ENCODE data around the gene MAN1A1. TPM values are rescaled to one million over a fixed set of nuclear protein-coding genes. Genes with fewer than 3 reads are reported as not detected.
A peak's percentile ranks its signal among the peaks of the same experiment; 100 is the strongest.

MAN1A1 gene
- total RNA-seq, 1 experiment from 2014 or later, result 6.8 TPM

DNA sequence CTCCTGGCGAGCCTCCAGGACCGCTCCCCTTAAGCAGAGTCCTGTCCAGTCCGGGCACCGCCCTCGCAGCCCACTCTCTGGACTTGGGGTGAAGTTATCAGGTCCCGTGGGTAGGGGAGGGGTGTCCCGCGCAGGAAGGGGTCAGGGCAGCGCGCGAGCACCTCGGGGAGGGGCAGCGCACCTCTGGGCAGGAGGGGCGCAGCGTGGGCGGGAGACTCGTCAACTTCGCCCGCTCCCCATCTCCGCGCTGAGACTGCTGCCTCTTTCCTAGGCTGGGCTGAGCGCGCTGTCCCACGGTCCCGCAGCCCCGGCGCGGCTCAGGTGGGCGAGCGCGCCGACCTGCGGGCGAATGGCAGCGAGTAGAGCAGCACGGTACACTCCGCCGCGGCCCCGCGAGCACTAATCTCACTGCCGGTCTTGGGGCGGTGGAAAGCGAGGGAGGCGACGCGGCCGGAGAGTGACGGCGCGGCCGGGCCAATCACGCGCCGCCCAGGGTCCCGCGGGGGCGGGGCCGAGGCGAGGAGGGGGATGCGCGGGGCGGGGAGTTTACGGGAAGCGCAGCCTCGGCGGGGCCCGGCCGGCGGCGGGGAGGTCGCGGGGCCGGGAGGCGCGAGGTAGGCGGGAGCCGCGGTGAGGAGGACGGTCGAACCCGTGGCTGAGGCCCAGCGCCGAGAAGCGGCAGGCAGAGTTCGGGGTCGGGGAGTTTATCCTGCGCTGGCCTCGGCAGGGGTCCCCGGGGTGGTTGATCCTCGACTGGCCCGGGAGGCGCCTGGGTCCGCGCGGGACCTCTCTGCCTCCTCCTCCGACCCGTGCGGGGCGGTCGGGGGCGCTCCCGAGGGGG is at the start of gene MAN1A1 (continued):
- TF ChIP-seq ZNF138 (CRISPR knock-in tag; conservative IDR thresholded peaks at IDR 0.05) (no peak), ETV6 (CRISPR knock-in tag; IDR thresholded peaks at IDR 0.05) (peak; percentile 15; the same call in 1 of the 2 replicates), NFYB (CRISPR knock-in tag; conservative IDR thresholded peaks at IDR 0.05; ENCODE audit: low read depth) (peak; percentile 77), ZNF232 (CRISPR knock-in tag; IDR thresholded peaks at IDR 0.05) (0 out of 2 replicates have a peak, but pooled peaks have one; percentile 6)
- TF ChIP-seq, protein P1, sequence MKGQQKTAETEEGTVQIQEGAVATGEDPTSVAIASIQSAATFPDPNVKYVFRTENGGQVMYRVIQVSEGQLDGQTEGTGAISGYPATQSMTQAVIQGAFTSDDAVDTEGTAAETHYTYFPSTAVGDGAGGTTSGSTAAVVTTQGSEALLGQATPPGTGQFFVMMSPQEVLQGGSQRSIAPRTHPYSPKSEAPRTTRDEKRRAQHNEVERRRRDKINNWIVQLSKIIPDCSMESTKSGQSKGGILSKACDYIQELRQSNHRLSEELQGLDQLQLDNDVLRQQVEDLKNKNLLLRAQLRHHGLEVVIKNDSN (CRISPR knock-in tag; IDR thresholded peaks at IDR 0.05), result 0 out of 2 replicates have a peak, but pooled peaks have one; percentile 8

DNA sequence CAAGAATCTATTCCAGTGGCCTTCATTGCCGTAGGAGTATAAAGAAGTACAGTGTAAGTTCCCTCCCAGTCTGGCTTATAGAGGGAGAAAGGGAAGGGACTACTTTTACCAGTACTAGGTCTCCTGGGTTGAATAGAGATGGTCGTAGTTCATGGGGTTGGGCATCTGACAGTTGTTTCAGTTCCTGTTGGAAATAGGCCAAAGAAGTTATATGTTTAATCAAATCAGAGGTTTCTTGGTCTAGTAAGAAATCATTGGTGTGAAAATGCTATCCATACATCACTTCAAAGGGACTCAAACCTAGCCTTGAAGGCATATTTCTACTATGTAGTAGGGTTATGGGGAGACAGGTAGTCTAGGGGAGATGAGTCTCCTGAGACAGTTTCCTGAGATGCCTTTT is 45.6 kb upstream of the MAN1A1 start:
- no peak overlapping the region for H3K4me3 Mint-ChIP-seq
- no peak for DNase-seq (ENCODE audit: low spot score)
- H3K27me3 Mint-ChIP-seq (ENCODE audit: low read depth), result peaks cover 4% of the 10 kb centered on the region
- H3K27ac Mint-ChIP-seq, result no peak overlapping the region
- H3K9me3 Mint-ChIP-seq, result peaks cover 23% of the 10 kb centered on the region
- ChIA-PET POLR2A (no interaction called here), CTCF (no interaction called here)
- ATAC-seq, result no peak
- peaks cover 2% of the 10 kb centered on the region; the same call in 1 of the 2 replicates for H3K4me1 Mint-ChIP-seq
- TF ChIP-seq, protein P2, sequence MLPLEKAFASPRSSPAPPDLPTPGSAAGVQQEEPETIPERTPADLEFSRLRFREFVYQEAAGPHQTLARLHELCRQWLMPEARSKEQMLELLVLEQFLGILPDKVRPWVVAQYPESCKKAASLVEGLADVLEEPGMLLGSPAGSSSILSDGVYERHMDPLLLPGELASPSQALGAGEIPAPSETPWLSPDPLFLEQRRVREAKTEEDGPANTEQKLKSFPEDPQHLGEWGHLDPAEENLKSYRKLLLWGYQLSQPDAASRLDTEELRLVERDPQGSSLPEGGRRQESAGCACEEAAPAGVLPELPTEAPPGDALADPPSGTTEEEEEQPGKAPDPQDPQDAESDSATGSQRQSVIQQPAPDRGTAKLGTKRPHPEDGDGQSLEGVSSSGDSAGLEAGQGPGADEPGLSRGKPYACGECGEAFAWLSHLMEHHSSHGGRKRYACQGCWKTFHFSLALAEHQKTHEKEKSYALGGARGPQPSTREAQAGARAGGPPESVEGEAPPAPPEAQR (CRISPR knock-in tag; IDR thresholded peaks at IDR 0.05), result no peak
- TF ChIP-seq, protein P3, sequence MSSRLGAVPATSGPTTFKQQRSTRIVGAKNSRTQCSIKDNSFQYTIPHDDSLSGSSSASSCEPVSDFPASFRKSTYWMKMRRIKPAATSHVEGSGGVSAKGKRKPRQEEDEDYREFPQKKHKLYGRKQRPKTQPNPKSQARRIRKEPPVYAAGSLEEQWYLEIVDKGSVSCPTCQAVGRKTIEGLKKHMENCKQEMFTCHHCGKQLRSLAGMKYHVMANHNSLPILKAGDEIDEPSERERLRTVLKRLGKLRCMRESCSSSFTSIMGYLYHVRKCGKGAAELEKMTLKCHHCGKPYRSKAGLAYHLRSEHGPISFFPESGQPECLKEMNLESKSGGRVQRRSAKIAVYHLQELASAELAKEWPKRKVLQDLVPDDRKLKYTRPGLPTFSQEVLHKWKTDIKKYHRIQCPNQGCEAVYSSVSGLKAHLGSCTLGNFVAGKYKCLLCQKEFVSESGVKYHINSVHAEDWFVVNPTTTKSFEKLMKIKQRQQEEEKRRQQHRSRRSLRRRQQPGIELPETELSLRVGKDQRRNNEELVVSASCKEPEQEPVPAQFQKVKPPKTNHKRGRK (CRISPR knock-in tag; IDR thresholded peaks at IDR 0.05; ENCODE audit: borderline replicate concordance), result no peak
- TF ChIP-seq, protein P4, sequence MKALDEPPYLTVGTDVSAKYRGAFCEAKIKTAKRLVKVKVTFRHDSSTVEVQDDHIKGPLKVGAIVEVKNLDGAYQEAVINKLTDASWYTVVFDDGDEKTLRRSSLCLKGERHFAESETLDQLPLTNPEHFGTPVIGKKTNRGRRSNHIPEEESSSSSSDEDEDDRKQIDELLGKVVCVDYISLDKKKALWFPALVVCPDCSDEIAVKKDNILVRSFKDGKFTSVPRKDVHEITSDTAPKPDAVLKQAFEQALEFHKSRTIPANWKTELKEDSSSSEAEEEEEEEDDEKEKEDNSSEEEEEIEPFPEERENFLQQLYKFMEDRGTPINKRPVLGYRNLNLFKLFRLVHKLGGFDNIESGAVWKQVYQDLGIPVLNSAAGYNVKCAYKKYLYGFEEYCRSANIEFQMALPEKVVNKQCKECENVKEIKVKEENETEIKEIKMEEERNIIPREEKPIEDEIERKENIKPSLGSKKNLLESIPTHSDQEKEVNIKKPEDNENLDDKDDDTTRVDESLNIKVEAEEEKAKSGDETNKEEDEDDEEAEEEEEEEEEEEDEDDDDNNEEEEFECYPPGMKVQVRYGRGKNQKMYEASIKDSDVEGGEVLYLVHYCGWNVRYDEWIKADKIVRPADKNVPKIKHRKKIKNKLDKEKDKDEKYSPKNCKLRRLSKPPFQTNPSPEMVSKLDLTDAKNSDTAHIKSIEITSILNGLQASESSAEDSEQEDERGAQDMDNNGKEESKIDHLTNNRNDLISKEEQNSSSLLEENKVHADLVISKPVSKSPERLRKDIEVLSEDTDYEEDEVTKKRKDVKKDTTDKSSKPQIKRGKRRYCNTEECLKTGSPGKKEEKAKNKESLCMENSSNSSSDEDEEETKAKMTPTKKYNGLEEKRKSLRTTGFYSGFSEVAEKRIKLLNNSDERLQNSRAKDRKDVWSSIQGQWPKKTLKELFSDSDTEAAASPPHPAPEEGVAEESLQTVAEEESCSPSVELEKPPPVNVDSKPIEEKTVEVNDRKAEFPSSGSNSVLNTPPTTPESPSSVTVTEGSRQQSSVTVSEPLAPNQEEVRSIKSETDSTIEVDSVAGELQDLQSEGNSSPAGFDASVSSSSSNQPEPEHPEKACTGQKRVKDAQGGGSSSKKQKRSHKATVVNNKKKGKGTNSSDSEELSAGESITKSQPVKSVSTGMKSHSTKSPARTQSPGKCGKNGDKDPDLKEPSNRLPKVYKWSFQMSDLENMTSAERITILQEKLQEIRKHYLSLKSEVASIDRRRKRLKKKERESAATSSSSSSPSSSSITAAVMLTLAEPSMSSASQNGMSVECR (CRISPR knock-in tag; IDR thresholded peaks at IDR 0.05; ENCODE audit: borderline replicate concordance), result no peak
- no peak for TF ChIP-seq SMAD3 (CRISPR knock-in tag; IDR thresholded peaks at IDR 0.05; ENCODE audit: borderline replicate concordance)
- TF ChIP-seq, protein P5, sequence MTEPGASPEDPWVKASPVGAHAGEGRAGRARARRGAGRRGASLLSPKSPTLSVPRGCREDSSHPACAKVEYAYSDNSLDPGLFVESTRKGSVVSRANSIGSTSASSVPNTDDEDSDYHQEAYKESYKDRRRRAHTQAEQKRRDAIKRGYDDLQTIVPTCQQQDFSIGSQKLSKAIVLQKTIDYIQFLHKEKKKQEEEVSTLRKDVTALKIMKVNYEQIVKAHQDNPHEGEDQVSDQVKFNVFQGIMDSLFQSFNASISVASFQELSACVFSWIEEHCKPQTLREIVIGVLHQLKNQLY (CRISPR knock-in tag; IDR thresholded peaks at IDR 0.05), result no peak
- TF ChIP-seq, protein P6, sequence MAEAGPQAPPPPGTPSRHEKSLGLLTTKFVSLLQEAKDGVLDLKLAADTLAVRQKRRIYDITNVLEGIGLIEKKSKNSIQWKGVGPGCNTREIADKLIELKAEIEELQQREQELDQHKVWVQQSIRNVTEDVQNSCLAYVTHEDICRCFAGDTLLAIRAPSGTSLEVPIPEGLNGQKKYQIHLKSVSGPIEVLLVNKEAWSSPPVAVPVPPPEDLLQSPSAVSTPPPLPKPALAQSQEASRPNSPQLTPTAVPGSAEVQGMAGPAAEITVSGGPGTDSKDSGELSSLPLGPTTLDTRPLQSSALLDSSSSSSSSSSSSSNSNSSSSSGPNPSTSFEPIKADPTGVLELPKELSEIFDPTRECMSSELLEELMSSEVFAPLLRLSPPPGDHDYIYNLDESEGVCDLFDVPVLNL (CRISPR knock-in tag; IDR thresholded peaks at IDR 0.05; ENCODE audit: borderline replicate concordance, low read depth), result no peak
- TF ChIP-seq ZNF416 (CRISPR knock-in tag; IDR thresholded peaks at IDR 0.05), result no peak
- TF ChIP-seq, protein P7, sequence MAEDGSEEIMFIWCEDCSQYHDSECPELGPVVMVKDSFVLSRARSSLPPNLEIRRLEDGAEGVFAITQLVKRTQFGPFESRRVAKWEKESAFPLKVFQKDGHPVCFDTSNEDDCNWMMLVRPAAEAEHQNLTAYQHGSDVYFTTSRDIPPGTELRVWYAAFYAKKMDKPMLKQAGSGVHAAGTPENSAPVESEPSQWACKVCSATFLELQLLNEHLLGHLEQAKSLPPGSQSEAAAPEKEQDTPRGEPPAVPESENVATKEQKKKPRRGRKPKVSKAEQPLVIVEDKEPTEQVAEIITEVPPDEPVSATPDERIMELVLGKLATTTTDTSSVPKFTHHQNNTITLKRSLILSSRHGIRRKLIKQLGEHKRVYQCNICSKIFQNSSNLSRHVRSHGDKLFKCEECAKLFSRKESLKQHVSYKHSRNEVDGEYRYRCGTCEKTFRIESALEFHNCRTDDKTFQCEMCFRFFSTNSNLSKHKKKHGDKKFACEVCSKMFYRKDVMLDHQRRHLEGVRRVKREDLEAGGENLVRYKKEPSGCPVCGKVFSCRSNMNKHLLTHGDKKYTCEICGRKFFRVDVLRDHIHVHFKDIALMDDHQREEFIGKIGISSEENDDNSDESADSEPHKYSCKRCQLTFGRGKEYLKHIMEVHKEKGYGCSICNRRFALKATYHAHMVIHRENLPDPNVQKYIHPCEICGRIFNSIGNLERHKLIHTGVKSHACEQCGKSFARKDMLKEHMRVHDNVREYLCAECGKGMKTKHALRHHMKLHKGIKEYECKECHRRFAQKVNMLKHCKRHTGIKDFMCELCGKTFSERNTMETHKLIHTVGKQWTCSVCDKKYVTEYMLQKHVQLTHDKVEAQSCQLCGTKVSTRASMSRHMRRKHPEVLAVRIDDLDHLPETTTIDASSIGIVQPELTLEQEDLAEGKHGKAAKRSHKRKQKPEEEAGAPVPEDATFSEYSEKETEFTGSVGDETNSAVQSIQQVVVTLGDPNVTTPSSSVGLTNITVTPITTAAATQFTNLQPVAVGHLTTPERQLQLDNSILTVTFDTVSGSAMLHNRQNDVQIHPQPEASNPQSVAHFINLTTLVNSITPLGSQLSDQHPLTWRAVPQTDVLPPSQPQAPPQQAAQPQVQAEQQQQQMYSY (CRISPR knock-in tag; IDR thresholded peaks at IDR 0.05), result no peak
- TF ChIP-seq RORB (CRISPR knock-in tag; IDR thresholded peaks at IDR 0.05), result no peak
- TF ChIP-seq CBFB (CRISPR knock-in tag; IDR thresholded peaks at IDR 0.05; ENCODE audit: low read depth), result no peak
- H3K36me3 Mint-ChIP-seq, result peaks cover 9% of the 10 kb centered on the region
